IMR-90 (cell line): ENCODE measurements around the gene ADCK1. TPM values are rescaled to one million over a fixed set of nuclear protein-coding genes. Genes with fewer than 3 reads are reported as not detected.

ENCODE experiments used
- ATAC-seq: fragments of 200-7000 bp; cut with Tn5 transposase; 2 replicates; pipeline ENCODE4 v1.9.1; 2020; ENCODE audit warnings: low read depth, mild to moderate bottlenecking, moderate library complexity
- BruUV-seq: library from RNA; stranded (reverse); fragments of 400-500 nt; replicated peaks from 2 replicates; lab custom pipeline; 2021; lab: Mats Ljungman, UMichigan
- CTCF ChIA-PET: fragments of 300-600 bp; formaldehyde crosslinking; extraction: SDS; loops from one replicate; lab custom pipeline; 2021; ENCODE audit warnings: antibody characterized with exemption; lab: Yijun Ruan, JAX
- POLR2A ChIA-PET: fragments of 300-600 bp; sonication (Branson Sonifier 250); formaldehyde crosslinking; loops from one replicate; lab custom pipeline; 2022; ENCODE audit warnings: antibody characterized with exemption; ENCODE audit not compliant: unreplicated experiment; lab: Charles Lee
- DNase-seq: peaks from one replicate; pipeline ENCODE4 v3.0.0; 2013
- H2AFZ ChIP-seq: replicated peaks from 2 replicates; pipeline ENCODE3; 2013; ENCODE audit warnings: low read length, mild to moderate bottlenecking; ENCODE audit not compliant: poor library complexity
- H2AK5ac ChIP-seq: 2 replicates; pipeline ENCODE4 v1.6.1; 2013; ENCODE audit warnings: low read depth, low read length, inconsistent platforms
- H2AK9ac ChIP-seq: replicated peaks from 2 replicates; pipeline ENCODE3; 2013; ENCODE audit warnings: mild to moderate bottlenecking, low read depth, low read length, moderate library complexity; ENCODE audit not compliant: poor library complexity
- H2BK120ac ChIP-seq: 2 replicates; pipeline ENCODE4 v1.6.1; 2013; ENCODE audit warnings: low read depth, low read length, inconsistent platforms
- H2BK15ac ChIP-seq: 3 replicates; pipeline ENCODE4 v1.6.1; 2013; ENCODE audit warnings: low read depth, low read length, inconsistent platforms
- H2BK20ac ChIP-seq: 2 replicates; pipeline ENCODE4 v1.6.1; 2013; ENCODE audit warnings: low read depth, mild to moderate bottlenecking, inconsistent platforms, low read length, moderate library complexity
- H2BK5ac ChIP-seq: 2 replicates; pipeline ENCODE4 v1.6.1; 2013; ENCODE audit warnings: mild to moderate bottlenecking, low read depth, low read length, inconsistent platforms; ENCODE audit not compliant: poor library complexity, severe bottlenecking
- H3K14ac ChIP-seq: replicated peaks from 2 replicates; pipeline ENCODE4 v1.6.1; 2013; ENCODE audit warnings: low read depth, low read length, inconsistent platforms
- H3K18ac ChIP-seq: 2 replicates; pipeline ENCODE4 v1.6.1; 2013; ENCODE audit warnings: low read depth, low read length, control low read depth
- H3K23ac ChIP-seq: 2 replicates; pipeline ENCODE4 v1.6.1; 2013; ENCODE audit warnings: low read depth, low read length, inconsistent platforms
- H3K27ac ChIP-seq: 2 replicates; pipeline ENCODE4 v1.5.1; 2013; ENCODE audit warnings: mild to moderate bottlenecking, control low read depth, low read length; ENCODE audit not compliant: insufficient read depth
- H3K27me3 ChIP-seq: 2 replicates; pipeline ENCODE4 v1.6.1; 2013; ENCODE audit warnings: low read length; ENCODE audit not compliant: control insufficient read depth, insufficient read depth
- H3K36me3 ChIP-seq: 2 replicates; pipeline ENCODE4 v1.6.1; 2013; ENCODE audit warnings: low read length, mixed read lengths; ENCODE audit not compliant: control insufficient read depth, insufficient read depth
- H3K4ac ChIP-seq: 2 replicates; pipeline ENCODE4 v1.6.1; 2013; ENCODE audit warnings: low read depth, low read length, inconsistent platforms
- H3K4me1 ChIP-seq: 2 replicates; pipeline ENCODE4 v1.6.1; 2013; ENCODE audit warnings: low read length, mixed read lengths; ENCODE audit not compliant: control insufficient read depth, insufficient read depth
- H3K4me2 ChIP-seq: 2 replicates; pipeline ENCODE4 v1.6.1; 2013; ENCODE audit warnings: low read depth, mild to moderate bottlenecking, control low read depth, low read length, moderate library complexity
- H3K4me3 ChIP-seq: 2 replicates; pipeline ENCODE4 v1.5.1; 2013; ENCODE audit warnings: low read depth, mild to moderate bottlenecking, control low read depth, low read length, moderate library complexity; ENCODE audit not compliant: insufficient read depth
- H3K56ac ChIP-seq: 2 replicates; pipeline ENCODE4 v1.6.1; 2013; ENCODE audit warnings: low read length, inconsistent platforms; ENCODE audit not compliant: insufficient read depth; ENCODE audit errors: extremely low read depth
- H3K79me1 ChIP-seq, 2 experiments: 2 replicates each; pipeline ENCODE4 v1.6.1; 2013; ENCODE audit warnings: low read length in 2 of 2, inconsistent platforms in 1 of 2, low read depth in 1 of 2
- H3K9ac ChIP-seq: 2 replicates; pipeline ENCODE4 v1.6.1; 2013; ENCODE audit warnings: low read depth, low read length, control low read depth
- H3K9me1 ChIP-seq: 2 replicates; pipeline ENCODE4 v1.6.1; 2013; ENCODE audit warnings: low read length, inconsistent platforms; ENCODE audit not compliant: insufficient read depth
- H3K9me3 ChIP-seq: 2 replicates; pipeline ENCODE4 v1.6.1; 2013; ENCODE audit warnings: low read length; ENCODE audit not compliant: control insufficient read depth, insufficient read depth
- H4K20me1 ChIP-seq: 2 replicates; pipeline ENCODE4 v1.6.1; 2013; ENCODE audit warnings: low read length, inconsistent platforms; ENCODE audit not compliant: insufficient read depth
- H4K5ac ChIP-seq: 2 replicates; pipeline ENCODE4 v1.6.1; 2013; ENCODE audit warnings: mild to moderate bottlenecking, low read depth, low read length, control low read depth
- H4K8ac ChIP-seq, 2 experiments: 2 replicates each; pipeline ENCODE4 v1.6.1; 2013; ENCODE audit warnings: low read depth in 2 of 2, low read length in 2 of 2, control low read depth in 1 of 2, inconsistent platforms in 1 of 2
- H4K91ac ChIP-seq: 2 replicates; pipeline ENCODE4 v1.6.1; 2013; ENCODE audit warnings: low read depth, low read length, inconsistent platforms; ENCODE audit not compliant: insufficient read depth
- BHLHE40 ChIP-seq: fragments of 150-350 bp; IDR thresholded peaks from 2 replicates; pipeline ENCODE4 v1.6.1; 2016; ENCODE audit warnings: mild to moderate bottlenecking, low read depth, low read length
- CEBPB ChIP-seq: IDR thresholded peaks from 2 replicates; pipeline ENCODE4 v1.6.1; 2012; ENCODE audit warnings: low read depth, low read length, improper control_type of control experiment
- CHD1 ChIP-seq: IDR thresholded peaks from 2 replicates; pipeline ENCODE4 v1.6.1; 2012; ENCODE audit warnings: low read depth, low read length, improper control_type of control experiment
- CTCF ChIP-seq: conservative IDR thresholded peaks from 2 replicates; pipeline ENCODE4 v1.5.1; 2012; ENCODE audit warnings: mild to moderate bottlenecking, low read depth, low read length, improper control_type of control experiment
- FOS ChIP-seq: fragments of 150-350 bp; IDR thresholded peaks from 2 replicates; pipeline ENCODE4 v1.6.1; 2016; ENCODE audit warnings: low read depth, low read length
- MAFK ChIP-seq: IDR thresholded peaks from 2 replicates; pipeline ENCODE4 v1.6.1; 2012; ENCODE audit warnings: low read depth, low read length, improper control_type of control experiment
- MAZ ChIP-seq: IDR thresholded peaks from 2 replicates; pipeline ENCODE4 v1.6.1; 2012; ENCODE audit warnings: low read depth, mild to moderate bottlenecking, low read length, improper control_type of control experiment, moderate library complexity, borderline replicate concordance
- MXI1 ChIP-seq: IDR thresholded peaks from 2 replicates; pipeline ENCODE4 v1.6.1; 2012; ENCODE audit warnings: low read depth, mild to moderate bottlenecking, low read length, moderate library complexity, borderline replicate concordance
- NFE2L2 ChIP-seq: fragments of 150-350 bp; IDR thresholded peaks from 2 replicates; pipeline ENCODE4 v1.6.1; 2016; ENCODE audit warnings: low read depth, mild to moderate bottlenecking, low read length
- POLR2A ChIP-seq: IDR thresholded peaks from 2 replicates; pipeline ENCODE4 v1.6.1; 2012; ENCODE audit warnings: mild to moderate bottlenecking, low read depth, low read length
- RAD21 ChIP-seq: IDR thresholded peaks from 2 replicates; pipeline ENCODE4 v1.6.1; 2012; ENCODE audit warnings: low read length, improper control_type of control experiment
- RCOR1 ChIP-seq: IDR thresholded peaks from 2 replicates; pipeline ENCODE4 v1.6.1; 2012; ENCODE audit warnings: mild to moderate bottlenecking, low read length, improper control_type of control experiment; ENCODE audit not compliant: insufficient replicate concordance
- RFX5 ChIP-seq: IDR thresholded peaks from 2 replicates; pipeline ENCODE4 v1.8.0; 2012; ENCODE audit warnings: low read depth, mild to moderate bottlenecking, low read length, moderate library complexity
- SMC3 ChIP-seq: fragments of 150-350 bp; IDR thresholded peaks from 2 replicates; pipeline ENCODE4 v1.6.1; 2016; ENCODE audit warnings: low read depth, mild to moderate bottlenecking, antibody characterized with exemption, low read length, moderate library complexity
- USF2 ChIP-seq: fragments of 150-350 bp; IDR thresholded peaks from 2 replicates; pipeline ENCODE4 v1.6.1; 2017; ENCODE audit warnings: mild to moderate bottlenecking, antibody characterized with exemption, low read length, low read depth
- WGBS, 2 experiments: methylation state at CpG; one replicate each; pipeline versions ENCODE4 v1.1.5 to v1.1.7; 2013; ENCODE audit warnings: missing lambda C conversion rate in 2 of 2; ENCODE audit not compliant: insufficient read length in 1 of 2; ENCODE audit errors: extremely low coverage in 2 of 2; 5-methylcytosine and 5-hydroxymethylcytosine counted together
- dilution Hi-C: fragments of 300-500 bp; cut with HindIII; formaldehyde crosslinking; loops from one replicate; pipeline ENCODE4 v1.14.3; 2018; ENCODE audit warnings: low sequenced_read_pairs; ENCODE audit not compliant: unreplicated experiment
- in situ Hi-C: fragments of 300-500 bp; cut with MboI; formaldehyde crosslinking; loops from 3 replicates; pipeline ENCODE4 v1.14.3; 2019; ENCODE audit warnings: low sequenced_read_pairs, inconsistent platforms, mixed read lengths
- intact Hi-C: fragments of 100-400 bp; cut with micrococcal nuclease; formaldehyde crosslinking; loops from 2 replicates; pipeline ENCODE4 v1.10.0; 2022
- polyA plus RNA-seq, 3 experiments: library from polyadenylated mRNA; depleted of rRNA; stranded (reverse); fragments of >200 nt; gene quantifications; 2 replicates each; pipeline ENCODE4 v1.2.3, GENCODE V29; 2012; ENCODE audit warnings: low replicate concordance in 1 of 3
- total RNA-seq: library from RNA; depleted of rRNA; stranded (reverse); fragments of >200 nt; gene quantifications from 2 replicates; pipeline ENCODE4 v1.2.3, GENCODE V29; 2012
- TF ChIP-seq, protein P1 (sequence below): fragments of 150-350 bp; IDR thresholded peaks from 2 replicates; pipeline ENCODE4 v1.6.1; 2016; ENCODE audit warnings: low read depth, mild to moderate bottlenecking, low read length, moderate library complexity, borderline replicate concordance

ADCK1 gene
- total and polyA plus RNA-seq, 2 of the 4 experiments (the other 2 are of a cell fraction) = 1.6 to 4.6 TPM

GRCh38 chr14:77920312-77920711, 120.4 kb downstream of the ADCK1 start:
- no TSS peak for BruUV-seq
- no peak for ATAC-seq
- Histone ChIP-seq H2AK5ac (no peak overlapping the region), H4K5ac (no peak overlapping the region), H3K79me1 (no peaks in the 10 kb centered on the region), H3K4me2 (no peak overlapping the region), H3K18ac (no peak overlapping the region), H3K56ac (no peak overlapping the region), H2BK120ac (no peak overlapping the region), H3K36me3 (no peaks in the 10 kb centered on the region), H3K27me3 (no peaks in the 10 kb centered on the region), H3K23ac (no peak overlapping the region), H3K14ac (no peak overlapping the region), H3K4me3 (no peak overlapping the region), H3K9me3 (no peaks in the 10 kb centered on the region), H2AFZ (no peak overlapping the region), H3K9me1 (no peaks in the 10 kb centered on the region), H3K4ac (no peak overlapping the region), H2BK15ac (no peak overlapping the region), H2AK9ac (no peak overlapping the region), H2BK5ac (no peak overlapping the region), H3K9ac (no peak overlapping the region), H4K20me1 (no peaks in the 10 kb centered on the region), H4K8ac (no peak overlapping the region), H4K91ac (no peak overlapping the region), H3K27ac (no peak overlapping the region), H2BK20ac (no peak overlapping the region), H3K4me1 (no peaks in the 10 kb centered on the region)
- no CpG with 5 or more reads among the region's 5 CpGs for WGBS, 2 experiments
- in situ Hi-C loops = no loop called here
- dilution Hi-C loops = no loop called here
- POLR2A ChIA-PET = no interaction called here
- CTCF ChIA-PET = no interaction called here
- no peak for TF ChIP-seq CTCF
- TF ChIP-seq FOS = no peak
- no peak for TF ChIP-seq BHLHE40
- no peak for TF ChIP-seq MXI1
- TF ChIP-seq, protein P1, sequence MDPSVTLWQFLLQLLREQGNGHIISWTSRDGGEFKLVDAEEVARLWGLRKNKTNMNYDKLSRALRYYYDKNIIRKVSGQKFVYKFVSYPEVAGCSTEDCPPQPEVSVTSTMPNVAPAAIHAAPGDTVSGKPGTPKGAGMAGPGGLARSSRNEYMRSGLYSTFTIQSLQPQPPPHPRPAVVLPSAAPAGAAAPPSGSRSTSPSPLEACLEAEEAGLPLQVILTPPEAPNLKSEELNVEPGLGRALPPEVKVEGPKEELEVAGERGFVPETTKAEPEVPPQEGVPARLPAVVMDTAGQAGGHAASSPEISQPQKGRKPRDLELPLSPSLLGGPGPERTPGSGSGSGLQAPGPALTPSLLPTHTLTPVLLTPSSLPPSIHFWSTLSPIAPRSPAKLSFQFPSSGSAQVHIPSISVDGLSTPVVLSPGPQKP = no peak
- no peak for TF ChIP-seq MAFK
- no peak for TF ChIP-seq MAZ
- TF ChIP-seq USF2 = no peak
- no peak for TF ChIP-seq RFX5
- TF ChIP-seq RCOR1 = no peak
- TF ChIP-seq POLR2A = no peak
- TF ChIP-seq SMC3 = no peak
- TF ChIP-seq RAD21 = no peak
- no peak for TF ChIP-seq CHD1
- TF ChIP-seq NFE2L2 = no peak
- TF ChIP-seq CEBPB = no peak
- DNase-seq = no peak
- intact Hi-C loops = no loop called here
